ENCODE results near the gene GPLD1.

Gene GPLD1

DNA sequence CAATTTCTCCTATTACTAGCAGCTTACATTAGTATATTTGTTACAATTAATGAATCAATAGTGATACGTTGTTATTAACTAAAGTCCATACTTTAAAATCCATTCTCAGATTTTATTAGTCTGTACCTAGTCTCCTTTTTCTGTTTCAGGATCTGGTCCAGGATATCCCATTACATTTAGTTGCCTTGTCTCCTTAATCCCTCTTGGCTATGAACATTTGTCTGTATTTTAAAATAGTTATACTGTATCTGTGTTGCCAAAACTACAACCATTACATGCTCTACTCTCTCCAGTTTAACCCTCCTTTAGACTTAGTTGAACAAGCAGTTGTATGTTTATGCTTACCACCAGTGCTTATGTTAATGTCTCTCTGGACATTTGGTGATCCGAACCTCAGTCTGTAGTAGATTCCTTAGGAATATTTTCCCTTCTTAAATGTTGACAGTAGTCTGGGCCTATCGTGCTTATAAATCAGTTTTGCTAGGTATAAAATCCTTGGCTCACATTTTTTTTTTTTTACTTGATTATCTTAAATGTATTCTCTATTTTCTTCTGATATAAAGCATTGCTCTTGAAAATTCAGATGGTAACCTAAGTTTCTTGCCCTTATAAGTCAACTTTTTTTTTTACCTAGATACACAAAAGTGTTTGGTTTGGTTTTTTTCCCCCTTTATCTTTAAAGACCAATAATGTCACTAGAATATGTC lies 17.6 kb upstream of the GPLD1 start:
- H3K9me3 Mint-ChIP-seq = peaks cover 5% of the 10 kb centered on the region
- no peak overlapping the region for H3K4me3 Mint-ChIP-seq
- H3K4me1 Mint-ChIP-seq (ENCODE audit: low read depth) = no peaks in the 10 kb centered on the region
- peaks cover 54% of the 10 kb centered on the region for H3K36me3 Mint-ChIP-seq (ENCODE audit: low read depth)
- H3K27ac Mint-ChIP-seq = no peak overlapping the region
- no peaks in the 10 kb centered on the region for H3K27me3 Mint-ChIP-seq

DNA sequence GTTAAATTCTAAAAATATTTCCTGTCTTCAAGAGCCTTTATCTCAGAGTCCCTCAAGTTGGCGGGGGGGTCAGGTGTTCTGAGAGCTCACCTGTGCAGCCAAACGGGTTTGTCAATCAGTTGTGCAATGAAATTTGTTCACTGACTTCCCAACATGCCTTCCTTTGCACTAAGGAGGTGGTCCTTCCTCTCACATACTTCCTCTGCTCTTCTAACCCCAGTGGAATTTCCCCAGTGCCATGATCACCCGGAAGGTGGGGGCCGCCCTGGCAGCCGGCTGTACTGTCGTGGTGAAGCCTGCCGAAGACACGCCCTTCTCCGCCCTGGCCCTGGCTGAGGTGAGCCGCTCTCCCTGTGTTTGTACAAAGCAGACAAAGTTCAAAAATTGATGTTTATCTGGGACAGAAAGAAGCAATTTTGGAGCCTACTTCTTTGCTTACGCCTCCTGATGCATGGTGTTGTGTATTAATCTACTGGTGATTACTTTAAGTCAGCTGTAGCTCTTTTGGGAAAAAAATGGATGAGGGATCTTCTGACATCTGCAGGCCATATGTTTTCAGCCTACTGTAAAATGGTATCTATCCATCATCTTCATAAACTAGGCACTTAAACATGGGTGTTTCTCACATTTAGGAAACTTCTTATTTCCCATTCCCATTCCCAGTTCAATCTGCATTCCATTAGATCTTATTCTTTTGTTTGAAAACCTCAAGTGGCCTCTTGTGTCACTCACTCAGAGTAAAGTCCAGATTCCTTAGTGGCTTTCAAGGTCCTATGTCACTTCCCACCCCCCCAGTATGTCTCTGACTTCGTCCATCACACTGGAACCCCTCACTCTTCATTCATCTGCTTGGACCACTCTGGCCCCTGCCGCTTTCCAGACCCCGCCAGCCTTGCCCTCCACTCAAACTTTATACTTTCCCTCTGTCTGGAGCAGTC lies 15.5 kb upstream of the GPLD1 start:
- H3K9me3 Mint-ChIP-seq = peaks cover 5% of the 10 kb centered on the region
- no peak overlapping the region for H3K27ac Mint-ChIP-seq

DNA sequence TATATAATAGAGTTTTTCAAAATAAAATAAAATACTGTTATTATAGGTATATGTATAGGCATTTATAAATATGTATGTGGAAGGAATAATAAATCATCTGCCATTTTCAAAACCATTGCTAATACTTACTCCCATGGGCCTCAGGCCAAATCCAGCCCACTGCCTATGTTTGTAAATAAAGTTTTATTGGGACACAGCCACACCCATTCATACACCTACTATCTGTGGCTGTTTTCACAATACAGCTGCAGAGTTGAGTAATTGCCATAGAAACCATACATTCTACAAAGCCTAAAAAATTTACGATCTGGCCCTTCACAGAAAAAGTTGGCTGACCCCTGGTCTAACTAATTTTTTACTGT lies 14.9 kb upstream of the GPLD1 start:
- Mint-ChIP-seq H3K27me3 (no peaks in the 10 kb centered on the region), H3K27ac (no peak overlapping the region), H3K36me3 (ENCODE audit: low read depth) (peaks cover 42% of the 10 kb centered on the region), H3K4me3 (no peak overlapping the region), H3K4me1 (ENCODE audit: low read depth) (peaks cover 7% of the 10 kb centered on the region), H3K9me3 (peaks cover 5% of the 10 kb centered on the region)

More for the DNA sequence above, 15.5 kb upstream of the GPLD1 start:
- Mint-ChIP-seq H3K27me3 (no peaks in the 10 kb centered on the region), H3K4me1 (ENCODE audit: low read depth) (peaks cover 7% of the 10 kb centered on the region), H3K4me3 (no peak overlapping the region), H3K36me3 (ENCODE audit: low read depth) (peaks cover 47% of the 10 kb centered on the region)

DNA sequence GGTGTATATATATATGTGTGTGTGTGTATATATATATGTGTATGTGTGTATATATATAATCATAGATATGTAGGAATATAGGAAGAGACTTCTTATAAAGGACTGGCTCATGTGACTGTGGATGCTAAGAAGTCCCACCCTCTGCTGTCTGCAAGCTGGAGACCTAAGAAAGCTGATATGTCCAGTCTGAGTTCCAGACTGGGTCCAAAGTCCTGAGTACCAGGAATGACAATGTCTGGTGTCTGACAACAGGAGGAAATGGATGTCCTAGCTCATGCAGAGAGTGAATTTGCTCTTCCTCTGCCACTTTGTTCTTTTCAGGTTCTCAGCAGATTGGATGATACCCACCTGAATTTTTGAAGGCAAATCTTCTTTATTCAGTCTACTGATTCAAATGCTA lies 12.5 kb upstream of the GPLD1 start:
- H3K4me3 Mint-ChIP-seq = no peak overlapping the region
- peaks cover 18% of the 10 kb centered on the region for H3K4me1 Mint-ChIP-seq (ENCODE audit: low read depth)
- peaks cover 26% of the 10 kb centered on the region for H3K36me3 Mint-ChIP-seq (ENCODE audit: low read depth)
- H3K9me3 Mint-ChIP-seq = peaks cover 5% of the 10 kb centered on the region
- H3K27me3 Mint-ChIP-seq = no peaks in the 10 kb centered on the region
- H3K27ac Mint-ChIP-seq = no peak overlapping the region

DNA sequence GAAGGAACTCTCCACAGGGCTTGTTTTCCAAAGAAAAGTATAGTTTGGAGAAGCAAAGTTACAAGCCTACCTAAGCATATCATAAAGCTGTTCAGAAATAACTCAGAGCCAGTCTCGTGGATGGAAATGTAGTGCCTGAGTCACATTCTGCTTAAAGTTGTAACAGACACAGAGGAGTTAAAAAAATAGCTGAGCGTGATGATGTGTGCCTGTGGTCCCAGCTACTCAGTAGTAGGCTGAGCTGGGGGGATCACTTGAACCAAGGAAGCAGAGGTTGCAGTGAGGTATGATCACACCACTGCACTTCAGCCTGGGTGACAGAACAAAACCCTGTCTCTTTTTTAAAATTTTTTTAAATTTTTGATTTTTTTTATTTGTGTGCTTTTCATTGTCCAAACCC lies 12.0 kb upstream of the GPLD1 start:
- no peak overlapping the region for H3K27ac Mint-ChIP-seq

DNA sequence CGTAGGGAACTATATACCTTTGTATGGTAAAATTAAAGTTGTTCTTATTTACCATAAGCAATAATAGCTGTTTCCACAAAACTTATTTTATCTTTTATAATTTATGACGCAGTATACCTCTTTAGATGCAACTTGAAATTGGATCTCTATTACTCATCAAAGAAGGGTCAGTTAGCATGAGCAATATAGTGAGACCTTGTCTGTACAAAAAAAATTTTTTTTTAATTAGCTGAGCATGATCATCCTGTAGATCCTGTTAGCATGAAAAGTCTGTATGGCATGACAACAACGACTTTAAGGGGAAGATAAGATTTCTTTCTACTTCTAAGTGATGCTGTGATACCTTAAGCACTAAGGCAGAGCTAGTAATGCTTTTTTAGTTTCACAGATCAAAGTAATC lies 11.3 kb upstream of the GPLD1 start:
- Mint-ChIP-seq H3K4me3 (no peak overlapping the region), H3K27ac (no peak overlapping the region), H3K9me3 (peaks cover 14% of the 10 kb centered on the region), H3K27me3 (no peaks in the 10 kb centered on the region), H3K4me1 (ENCODE audit: low read depth) (peaks cover 19% of the 10 kb centered on the region), H3K36me3 (ENCODE audit: low read depth) (peaks cover 28% of the 10 kb centered on the region)

More for the DNA sequence above, 12.0 kb upstream of the GPLD1 start:
- peaks cover 29% of the 10 kb centered on the region for H3K36me3 Mint-ChIP-seq (ENCODE audit: low read depth)
- no peaks in the 10 kb centered on the region for H3K27me3 Mint-ChIP-seq
- no peak overlapping the region for H3K4me3 Mint-ChIP-seq
- peaks cover 10% of the 10 kb centered on the region for H3K9me3 Mint-ChIP-seq
- peaks cover 18% of the 10 kb centered on the region for H3K4me1 Mint-ChIP-seq (ENCODE audit: low read depth)

DNA sequence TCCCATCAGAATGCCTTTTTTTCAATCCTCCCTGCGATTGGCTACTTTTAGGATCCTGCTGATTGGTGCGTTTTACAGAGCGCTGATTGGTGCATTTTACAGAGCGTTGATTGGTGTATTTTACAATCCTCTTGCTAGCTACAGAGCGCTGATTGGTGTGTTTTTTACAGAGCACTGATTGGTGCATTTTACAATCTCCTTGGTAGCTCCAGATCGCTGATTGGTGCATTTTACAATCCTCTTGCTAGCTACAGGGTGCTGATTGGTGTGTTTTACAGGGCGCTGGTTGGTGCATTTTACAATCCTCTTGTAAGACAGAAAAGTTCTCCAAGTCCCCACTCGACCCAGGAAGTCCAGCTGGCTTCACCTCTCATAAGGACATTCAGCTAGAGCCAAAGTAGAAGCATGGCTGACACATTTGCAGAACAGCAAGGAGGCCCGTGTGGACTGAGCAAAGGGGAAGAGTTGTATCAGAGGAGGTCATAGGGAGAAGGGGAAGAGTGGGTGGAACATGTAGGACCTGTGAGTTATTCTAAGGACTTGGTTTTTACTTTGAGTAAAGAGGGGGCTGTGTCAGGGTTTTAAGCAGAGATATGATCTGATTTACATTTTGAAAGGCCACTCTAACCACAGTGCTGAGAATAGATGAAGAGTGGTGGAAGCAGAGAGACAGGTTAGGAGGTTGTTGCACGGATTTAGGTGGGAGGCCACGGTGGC lies 8.0 kb upstream of the GPLD1 start:
- no peak overlapping the region for H3K4me3 Mint-ChIP-seq
- no peak overlapping the region for H3K27ac Mint-ChIP-seq
- peaks cover 13% of the 10 kb centered on the region for H3K36me3 Mint-ChIP-seq (ENCODE audit: low read depth)
- H3K4me1 Mint-ChIP-seq (ENCODE audit: low read depth) = peaks cover 35% of the 10 kb centered on the region
- H3K9me3 Mint-ChIP-seq = peaks cover 14% of the 10 kb centered on the region
- no peaks in the 10 kb centered on the region for H3K27me3 Mint-ChIP-seq

DNA sequence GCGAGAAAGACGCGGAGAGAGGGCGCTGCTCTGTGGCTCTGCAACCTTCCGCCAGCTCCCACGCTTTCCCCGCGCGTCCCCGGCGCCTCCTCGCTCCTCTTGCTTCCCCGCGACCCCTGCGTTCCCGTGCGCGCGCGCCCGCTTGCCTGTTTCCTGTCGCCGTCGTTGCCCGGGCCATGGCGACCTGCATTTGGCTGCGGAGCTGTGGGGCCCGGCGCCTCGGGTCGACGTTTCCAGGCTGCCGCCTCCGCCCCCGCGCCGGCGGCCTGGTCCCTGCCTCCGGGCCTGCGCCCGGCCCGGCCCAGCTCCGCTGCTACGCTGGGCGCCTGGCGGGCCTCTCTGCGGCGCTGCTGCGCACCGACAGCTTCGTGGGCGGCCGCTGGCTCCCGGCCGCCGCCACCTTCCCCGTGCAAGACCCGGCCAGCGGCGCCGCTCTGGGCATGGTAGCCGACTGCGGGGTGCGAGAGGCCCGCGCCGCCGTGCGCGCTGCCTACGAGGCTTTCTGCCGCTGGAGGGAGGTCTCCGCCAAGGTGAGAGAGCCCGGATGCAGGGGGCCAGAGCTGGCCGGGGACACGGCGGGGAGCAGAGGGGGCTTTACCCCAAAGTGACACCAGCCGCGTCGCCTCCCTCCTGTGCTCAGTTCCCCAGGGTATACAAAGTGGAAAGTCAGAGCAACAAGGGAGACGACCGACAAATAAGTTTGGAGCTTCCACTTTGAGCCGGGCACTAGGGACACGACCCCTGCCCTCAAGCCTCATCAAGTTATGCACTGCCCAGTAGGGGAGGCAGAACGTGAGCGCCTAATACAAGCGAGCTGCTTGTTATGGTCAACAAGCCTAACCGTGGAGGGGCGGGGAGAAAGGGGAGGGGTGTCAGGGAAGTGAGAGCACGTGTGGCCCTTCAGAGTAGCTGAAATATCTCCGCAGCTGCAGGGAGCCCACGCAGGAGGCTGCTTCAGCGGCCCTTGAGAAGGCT lies 5.7 kb upstream of the GPLD1 start, which contains the start of gene ALDH5A1:
Gene ALDH5A1, plus strand, starts transcription at position 149 of the 975 bp plus-strand sequence. Its CDS starts 28 bp downstream, at position 177.
- H3K36me3 Mint-ChIP-seq (ENCODE audit: low read depth) = peaks cover 13% of the 10 kb centered on the region
- H3K27ac Mint-ChIP-seq = peak within 1 kb of the TSS; percentile 32
- H3K9me3 Mint-ChIP-seq = peaks cover 14% of the 10 kb centered on the region
- H3K4me3 Mint-ChIP-seq = peak within 1 kb of the TSS; percentile 83
- H3K4me1 Mint-ChIP-seq (ENCODE audit: low read depth) = peaks cover 28% of the 10 kb centered on the region
- no peaks in the 10 kb centered on the region for H3K27me3 Mint-ChIP-seq

DNA sequence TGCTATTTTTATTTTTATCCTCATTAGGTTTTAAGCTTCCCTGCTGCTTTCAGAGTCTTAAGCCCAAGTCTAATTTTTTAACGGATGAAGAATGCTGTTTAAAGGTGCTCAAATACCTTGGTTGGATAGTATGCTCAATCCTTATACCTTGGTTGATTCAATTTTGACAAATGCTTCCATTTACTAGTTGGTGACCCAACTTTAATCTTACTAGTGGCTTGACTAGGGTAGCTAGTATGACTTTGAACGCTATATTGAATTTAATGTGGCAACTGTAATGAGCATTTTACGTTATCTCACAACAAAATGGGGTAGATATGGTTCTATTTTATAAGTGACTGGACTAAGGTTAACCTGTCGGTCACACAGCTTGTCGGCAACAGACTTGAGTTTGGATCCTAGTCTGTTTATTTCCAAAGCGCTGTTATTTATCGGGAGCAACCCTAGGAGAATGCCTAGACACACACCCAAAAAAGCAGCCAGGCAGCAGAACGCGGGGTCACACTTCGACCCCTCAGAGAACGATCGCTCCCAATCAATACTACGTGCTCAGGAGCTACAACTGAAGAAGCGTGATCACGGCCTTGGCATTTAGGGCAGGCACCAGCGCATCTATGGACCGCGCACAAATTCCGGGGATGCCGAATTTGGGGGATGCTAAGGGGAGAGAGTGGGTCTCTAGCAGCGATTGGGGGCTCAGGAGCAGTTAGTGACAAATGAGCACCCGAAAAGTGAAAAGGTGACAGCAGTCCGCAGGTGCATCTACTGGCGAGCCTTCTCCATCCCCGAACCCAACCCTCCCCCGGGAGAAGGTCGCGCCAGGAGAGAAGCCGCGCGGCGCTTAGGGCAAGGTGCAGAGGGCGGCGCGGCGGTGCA lies 4.8 kb upstream of the GPLD1 start:
- peak overlapping the region; percentile 32 for H3K27ac Mint-ChIP-seq
- H3K4me3 Mint-ChIP-seq = peak overlapping the region; percentile 83
- peaks cover 13% of the 10 kb centered on the region for H3K36me3 Mint-ChIP-seq (ENCODE audit: low read depth)
- H3K27me3 Mint-ChIP-seq = no peaks in the 10 kb centered on the region
- peaks cover 14% of the 10 kb centered on the region for H3K9me3 Mint-ChIP-seq
- H3K4me1 Mint-ChIP-seq (ENCODE audit: low read depth) = peaks cover 28% of the 10 kb centered on the region

DNA sequence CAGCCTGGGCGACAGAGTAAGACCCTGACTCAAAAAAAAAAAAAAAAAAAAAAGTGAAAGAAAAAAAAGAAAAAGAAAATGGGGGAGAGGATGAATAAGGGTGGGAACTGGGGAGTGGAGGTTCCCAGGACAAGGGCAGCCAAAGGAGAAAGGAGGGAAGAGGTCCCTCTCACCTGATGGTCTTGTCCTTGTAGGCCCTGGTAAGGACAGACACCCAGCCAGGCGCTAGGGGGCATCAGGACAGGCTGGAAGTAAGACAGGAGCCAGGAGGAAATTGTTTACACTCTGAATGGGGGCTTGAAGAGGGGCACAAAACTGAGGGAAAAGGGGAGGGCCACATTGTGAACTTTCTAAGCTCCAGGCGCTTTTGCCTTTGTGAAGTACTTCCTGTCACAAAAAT lies 3.1 kb upstream of the GPLD1 start:
- H3K9me3 Mint-ChIP-seq = peaks cover 14% of the 10 kb centered on the region
- peaks cover 21% of the 10 kb centered on the region for H3K4me1 Mint-ChIP-seq (ENCODE audit: low read depth)
- no peak overlapping the region for H3K4me3 Mint-ChIP-seq
- no peak overlapping the region for H3K27ac Mint-ChIP-seq
- H3K27me3 Mint-ChIP-seq = no peaks in the 10 kb centered on the region
- peaks cover 13% of the 10 kb centered on the region for H3K36me3 Mint-ChIP-seq (ENCODE audit: low read depth)

DNA sequence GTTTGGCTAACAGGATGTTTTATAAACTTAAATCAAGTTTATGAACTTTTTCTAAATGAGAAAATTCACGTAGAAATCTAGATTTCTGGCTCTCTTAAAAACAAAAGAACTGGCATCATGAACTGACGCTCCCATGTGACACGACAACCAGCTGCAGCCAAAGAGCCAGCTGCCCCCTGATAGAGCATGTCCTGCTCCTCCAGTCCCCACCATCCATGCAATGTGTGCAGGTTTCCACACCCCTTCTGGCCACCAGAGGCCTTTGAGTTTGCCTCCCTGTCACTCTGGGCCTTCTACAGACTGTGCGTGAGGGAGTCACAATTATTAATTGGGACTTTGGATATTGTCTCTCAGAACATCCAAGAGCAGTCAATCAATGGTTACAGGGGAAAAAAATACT lies 1.6 kb upstream of the GPLD1 start:
- Mint-ChIP-seq H3K36me3 (ENCODE audit: low read depth) (no peaks in the 10 kb centered on the region), H3K4me3 (no peak overlapping the region), H3K9me3 (no peaks in the 10 kb centered on the region), H3K27me3 (no peaks in the 10 kb centered on the region), H3K27ac (no peak overlapping the region), H3K4me1 (ENCODE audit: low read depth) (peaks cover 17% of the 10 kb centered on the region)

DNA sequence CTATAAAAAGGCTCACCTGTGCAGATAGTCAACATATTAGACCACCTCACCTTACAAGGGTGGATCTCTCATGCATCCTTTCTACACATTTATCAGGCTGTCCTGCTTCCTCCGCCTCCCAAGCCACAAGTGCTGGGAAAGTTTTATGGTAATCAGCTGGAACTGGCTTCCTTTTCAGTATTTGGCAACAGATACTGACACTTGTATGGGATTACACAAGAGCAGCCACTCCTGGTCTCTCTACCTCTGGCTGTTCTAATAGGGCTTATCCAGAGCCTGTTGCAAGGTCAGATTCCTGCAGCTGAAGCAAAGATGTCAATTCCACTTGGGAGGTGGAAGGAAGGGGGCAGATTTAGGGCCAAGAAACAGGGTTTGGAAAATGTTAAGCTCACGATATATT lies 503 bp upstream of the GPLD1 start:
- Mint-ChIP-seq H3K36me3 (ENCODE audit: low read depth) (no peaks in the 10 kb centered on the region), H3K4me1 (ENCODE audit: low read depth) (peaks cover 11% of the 10 kb centered on the region), H3K9me3 (no peaks in the 10 kb centered on the region), H3K4me3 (no peak overlapping the region), H3K27ac (no peak overlapping the region), H3K27me3 (no peaks in the 10 kb centered on the region)

DNA sequence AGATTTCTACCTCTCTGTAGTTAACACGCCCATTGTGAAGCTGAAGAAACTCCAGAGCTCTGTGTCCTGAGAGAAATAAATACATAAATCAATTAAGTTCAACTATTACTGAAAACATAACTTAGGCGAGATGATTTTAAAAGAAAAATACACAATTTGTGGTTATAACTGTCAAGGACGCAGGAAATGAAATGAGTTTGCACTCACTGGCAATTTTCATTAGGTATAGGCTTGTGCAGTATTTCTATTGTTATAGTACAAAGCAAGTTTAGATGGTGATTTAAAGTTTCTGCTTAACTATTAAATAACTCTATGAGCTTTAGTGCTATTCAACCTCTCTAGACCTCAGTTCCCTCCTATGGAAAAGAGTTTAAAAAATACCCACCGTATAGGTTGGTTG lies 3.3 kb downstream of the GPLD1 start:
- Mint-ChIP-seq H3K4me1 (ENCODE audit: low read depth) (no peaks in the 10 kb centered on the region), H3K9me3 (no peaks in the 10 kb centered on the region), H3K4me3 (no peak overlapping the region), H3K36me3 (ENCODE audit: low read depth) (no peaks in the 10 kb centered on the region), H3K27ac (no peak overlapping the region), H3K27me3 (no peaks in the 10 kb centered on the region)
